Mucosa of rectum (tissue), 2 donors: Measurements from ENCODE around the gene TEDC2.

ENCODE experiments used
- H3K27ac ChIP-seq, 2 donors: one replicate each; pipeline ENCODE4 v1.7.0; 2013; ENCODE audit warnings: inconsistent platforms in 2 of 2, low read depth in 2 of 2, low read length in 2 of 2
- H3K27me3 ChIP-seq, 2 donors: one replicate each; pipeline ENCODE4 v1.7.0; 2013; ENCODE audit warnings: low read length in 2 of 2; ENCODE audit not compliant: control insufficient read depth in 2 of 2, insufficient read depth in 2 of 2
- H3K36me3 ChIP-seq, 2 donors: one replicate each; pipeline ENCODE4 v1.7.0; 2013; ENCODE audit warnings: low read length in 2 of 2; ENCODE audit not compliant: control insufficient read depth in 2 of 2, insufficient read depth in 2 of 2
- H3K4me1 ChIP-seq, 2 donors: one replicate each; pipeline ENCODE4 v1.7.0; 2013; ENCODE audit warnings: low read length in 2 of 2, mild to moderate bottlenecking in 1 of 2; ENCODE audit not compliant: control insufficient read depth in 2 of 2, insufficient read depth in 2 of 2
- H3K4me3 ChIP-seq, 2 donors: one replicate each; pipeline ENCODE4 v1.7.0; 2013; ENCODE audit warnings: low read length in 2 of 2
- H3K9ac ChIP-seq, 2 donors: one replicate each; pipeline ENCODE4 v1.7.0; 2013; ENCODE audit warnings: low read length in 2 of 2, low read depth in 1 of 2, mild to moderate bottlenecking in 1 of 2
- H3K9me3 ChIP-seq, 2 donors: one replicate each; pipeline ENCODE4 v1.7.0; 2013; ENCODE audit warnings: low read length in 2 of 2; ENCODE audit not compliant: control insufficient read depth in 2 of 2
- donor health status: healthy.
- donor health status: Normal muscosa, but diverticular disease.

Gene TEDC2

DNA sequence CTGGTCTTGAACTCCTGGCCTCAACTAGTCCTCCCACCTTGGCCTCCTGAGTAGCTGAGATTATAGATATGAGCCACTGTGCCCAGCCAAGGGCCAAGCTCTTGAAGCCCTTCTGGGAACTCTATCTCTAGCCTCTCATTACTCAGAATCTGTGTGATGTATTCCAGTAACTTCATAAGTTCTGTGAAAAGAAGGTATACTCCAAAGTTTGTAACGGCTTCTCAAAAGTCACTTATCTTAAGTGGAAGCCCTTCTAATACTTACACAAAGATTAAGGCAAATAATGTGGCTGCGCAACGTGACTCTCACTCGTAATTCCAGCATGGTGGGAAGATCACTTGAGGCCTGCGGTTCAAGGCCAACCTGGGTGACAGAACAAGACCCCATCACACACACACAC, 34.7 kb downstream of the TEDC2 start:
- no peaks in the 10 kb centered on the region for H3K27me3 ChIP-seq
- H3K4me1 ChIP-seq = peaks cover 3 to 11% of the 10 kb centered on the region in 2 donors
- H3K9me3 ChIP-seq = no peaks in the 10 kb centered on the region
- H3K9ac ChIP-seq = no peak overlapping the region
- H3K36me3 ChIP-seq = peaks cover 6 to 14% of the 10 kb centered on the region in 2 donors
- no peak overlapping the region for H3K4me3 ChIP-seq
- H3K27ac ChIP-seq = no peak overlapping the region

- no peaks in the 10 kb centered on the region for H3K27me3 ChIP-seq
- H3K27ac ChIP-seq = no peak overlapping the region
- H3K4me3 ChIP-seq = no peak overlapping the region
- peaks cover 6 to 14% of the 10 kb centered on the region in 2 donors for H3K36me3 ChIP-seq
- H3K9me3 ChIP-seq = no peaks in the 10 kb centered on the region
- H3K4me1 ChIP-seq = peaks cover 3 to 11% of the 10 kb centered on the region in 2 donors
- no peak overlapping the region for H3K9ac ChIP-seq
Observed at GRCh38 chr16:2495041-2495440, 35.1 kb downstream of the TEDC2 start.

- no peak overlapping the region for H3K4me3 ChIP-seq
- peaks cover 6 to 14% of the 10 kb centered on the region in 2 donors for H3K36me3 ChIP-seq
- peaks cover 4 to 11% of the 10 kb centered on the region in 2 donors for H3K4me1 ChIP-seq
- no peak overlapping the region for H3K9ac ChIP-seq
- H3K9me3 ChIP-seq = no peaks in the 10 kb centered on the region
- no peaks in the 10 kb centered on the region for H3K27me3 ChIP-seq
- H3K27ac ChIP-seq = no peak overlapping the region
Observed at GRCh38 chr16:2496223-2497115, 36.6 kb downstream of the TEDC2 start.

- H3K9ac ChIP-seq = no peak overlapping the region
- H3K4me3 ChIP-seq = no peak overlapping the region
- peaks cover 8 to 11% of the 10 kb centered on the region in 2 donors for H3K4me1 ChIP-seq
- peaks cover 6 to 14% of the 10 kb centered on the region in 2 donors for H3K36me3 ChIP-seq
- no peaks in the 10 kb centered on the region for H3K27me3 ChIP-seq
- H3K27ac ChIP-seq = no peak overlapping the region
- no peaks in the 10 kb centered on the region for H3K9me3 ChIP-seq
Observed at GRCh38 chr16:2497116-2497630, 37.3 kb downstream of the TEDC2 start.

- peaks cover 4 to 8% of the 10 kb centered on the region in 2 donors for H3K4me1 ChIP-seq
- H3K27ac ChIP-seq = no peak overlapping the region
- H3K9ac ChIP-seq = no peak overlapping the region
- H3K27me3 ChIP-seq = no peaks in the 10 kb centered on the region
- no peak overlapping the region for H3K4me3 ChIP-seq
- peaks cover 6 to 14% of the 10 kb centered on the region in 2 donors for H3K36me3 ChIP-seq
- H3K9me3 ChIP-seq = no peaks in the 10 kb centered on the region
Observed at GRCh38 chr16:2497695-2498484, 38.0 kb downstream of the TEDC2 start.

DNA sequence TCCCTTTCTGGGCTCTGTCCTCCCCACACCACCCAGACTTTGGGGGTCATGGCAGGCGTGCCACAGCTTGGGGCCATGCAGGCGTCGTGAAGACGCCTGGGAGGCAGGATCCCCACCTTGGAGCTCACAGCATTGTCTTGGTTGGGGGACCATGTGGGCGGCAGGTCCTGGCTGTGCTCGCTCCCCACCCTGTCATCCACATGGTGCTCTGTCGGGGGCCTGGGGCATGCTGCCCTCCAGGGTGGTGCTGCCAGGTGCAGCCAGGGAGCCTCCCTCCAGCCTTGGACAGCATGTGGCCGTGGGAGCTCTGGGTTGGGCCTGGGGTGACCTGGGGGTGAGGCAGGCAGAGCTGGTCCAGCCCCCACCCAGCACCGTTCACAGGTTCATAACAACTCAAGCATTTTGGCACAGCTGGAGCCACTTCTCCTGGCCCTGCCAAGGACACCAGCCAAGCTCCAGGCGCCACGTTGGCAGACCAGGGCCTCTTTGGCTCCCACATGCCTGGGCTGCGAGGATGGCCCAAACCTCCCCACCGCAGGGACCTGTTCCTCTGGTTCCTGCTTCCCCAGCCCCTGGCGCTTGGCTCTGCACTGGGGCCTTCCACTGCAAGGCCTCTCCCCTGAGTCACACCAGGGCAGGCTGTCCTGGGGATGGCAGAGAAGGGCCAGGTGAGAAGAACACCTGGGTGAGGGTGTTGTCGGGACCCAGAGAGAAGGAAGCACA, 38.8 kb downstream of the TEDC2 start:
- H3K9me3 ChIP-seq = no peaks in the 10 kb centered on the region
- peaks cover 6 to 12% of the 10 kb centered on the region in 2 donors for H3K36me3 ChIP-seq
- no peaks in the 10 kb centered on the region for H3K27me3 ChIP-seq
- H3K9ac ChIP-seq = no peak overlapping the region
- H3K4me3 ChIP-seq = no peak overlapping the region
- no peak overlapping the region for H3K27ac ChIP-seq
- peaks cover 4 to 8% of the 10 kb centered on the region in 2 donors for H3K4me1 ChIP-seq

- Histone ChIP-seq H3K36me3 (peaks cover 6 to 12% of the 10 kb centered on the region in 2 donors), H3K4me1 (peaks cover 4 to 8% of the 10 kb centered on the region in 2 donors), H3K27ac (no peak overlapping the region), H3K9ac (no peak overlapping the region), H3K27me3 (no peaks in the 10 kb centered on the region), H3K9me3 (no peaks in the 10 kb centered on the region), H3K4me3 (no peak overlapping the region)
Observed at GRCh38 chr16:2499454-2499853, 39.5 kb downstream of the TEDC2 start.

DNA sequence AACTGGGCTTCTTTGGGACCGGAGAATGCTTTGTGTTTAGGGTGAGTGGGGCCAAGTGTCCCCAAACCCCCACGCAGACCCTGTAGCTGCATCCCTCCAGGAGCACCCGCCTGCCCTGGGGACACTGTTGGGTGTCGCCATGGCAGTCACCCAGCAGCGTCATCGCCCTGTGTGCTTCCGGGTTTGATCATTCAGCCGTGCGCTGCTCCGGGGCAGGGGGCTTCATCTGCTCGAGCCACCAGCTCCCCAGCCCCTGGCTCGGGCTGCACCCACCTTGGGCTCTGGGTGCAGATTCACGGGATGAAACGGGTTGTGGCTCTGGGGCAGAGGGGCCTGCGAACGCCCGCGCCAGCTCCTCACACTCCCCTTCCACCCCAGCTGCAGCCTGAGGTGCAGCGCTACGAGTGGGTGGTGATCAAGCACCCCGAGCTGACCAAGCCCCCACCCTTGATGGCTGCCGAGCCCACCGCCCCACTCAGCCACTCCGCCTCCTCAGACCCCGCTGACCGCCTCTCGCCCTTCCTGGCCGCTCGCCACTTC, 40.1 kb downstream of the TEDC2 start:
- Histone ChIP-seq H3K36me3 (peaks cover 6 to 12% of the 10 kb centered on the region in 2 donors), H3K9me3 (no peaks in the 10 kb centered on the region), H3K4me1 (peaks cover 4 to 8% of the 10 kb centered on the region in 2 donors), H3K4me3 (no peak overlapping the region), H3K9ac (no peak overlapping the region), H3K27me3 (no peaks in the 10 kb centered on the region), H3K27ac (no peak overlapping the region)

GRCh38 chr16:2500430-2500917, 40.6 kb downstream of the TEDC2 start:
- no peaks in the 10 kb centered on the region for H3K9me3 ChIP-seq
- peaks cover 6 to 12% of the 10 kb centered on the region in 2 donors for H3K36me3 ChIP-seq
- no peak overlapping the region for H3K27ac ChIP-seq
- peaks cover 4 to 8% of the 10 kb centered on the region in 2 donors for H3K4me1 ChIP-seq
- no peak overlapping the region for H3K4me3 ChIP-seq
- no peaks in the 10 kb centered on the region for H3K27me3 ChIP-seq
- H3K9ac ChIP-seq = no peak overlapping the region
